Spleen (tissue), 11 donors: ENCODE measurements around the gene CEP131. TPM values are rescaled to one million over a fixed set of nuclear protein-coding genes. Genes with fewer than 3 reads are reported as not detected.
A peak's percentile ranks its signal among the peaks of the same experiment; 100 is the strongest.

ENCODE experiments used
- DNase-seq: peaks from one replicate; pipeline ENCODE4 v3.0.0-alpha.2; 2020
- H3K27ac ChIP-seq, 8 donors: fragments of 200-600 bp; sonication (generic) in 7 of 8; 1 replicate in 4 of 8; 2 replicates in 4 of 8; pipeline versions ENCODE4 v1.5.0 to v1.8.0; 2016 to 2021; ENCODE audit warnings: inconsistent platforms in 4 of 8, mild to moderate bottlenecking in 4 of 8, moderate library complexity in 1 of 8
- H3K27me3 ChIP-seq, 7 donors: fragments of 200-600 bp; sonication (generic) in 6 of 7; replicated peaks in 1 of 7; 1 replicate in 4 of 7; 2 replicates in 3 of 7; pipeline versions ENCODE4 v1.5.0 to v1.8.0; 2016 to 2021; ENCODE audit warnings: inconsistent platforms in 3 of 7, mild to moderate bottlenecking in 1 of 7
- H3K36me3 ChIP-seq, 6 donors: fragments of 200-600 bp; sonication (generic) in 5 of 6; 1 replicate in 4 of 6; 2 replicates in 2 of 6; pipeline versions ENCODE4 v1.5.0 to v1.8.0; 2016 to 2021; ENCODE audit warnings: inconsistent platforms in 2 of 6
- H3K4me1 ChIP-seq, 6 donors: fragments of 200-600 bp; sonication (generic) in 5 of 6; 1 replicate in 3 of 6; 2 replicates in 3 of 6; pipeline versions ENCODE4 v1.5.0 to v1.8.0; 2016 to 2021; ENCODE audit warnings: inconsistent platforms in 3 of 6
- H3K4me3 ChIP-seq, 8 donors: fragments of 200-600 bp; sonication (generic) in 7 of 8; 1 replicate in 4 of 8; 2 replicates in 4 of 8; pipeline versions ENCODE4 v1.5.0 to v1.8.0; 2016 to 2021; ENCODE audit warnings: inconsistent platforms in 4 of 8, mild to moderate bottlenecking in 4 of 8, moderate library complexity in 2 of 8
- H3K9me3 ChIP-seq, 8 donors: fragments of 200-600 bp; sonication (generic) in 7 of 8; 1 replicate in 4 of 8; 2 replicates in 4 of 8; pipeline versions ENCODE4 v1.5.0 to v1.8.0; 2016 to 2021; ENCODE audit warnings: inconsistent platforms in 4 of 8
- CTCF ChIP-seq, 11 experiments: fragments of 200-600 bp in 7 of 11; fragments of 450-650 bp in 4 of 11; sonication (generic) in 4 of 11; IDR thresholded peaks in 8 of 11; conservative IDR thresholded peaks in 3 of 11; 1 replicate in 7 of 11; 2 replicates in 4 of 11; pipeline versions ENCODE4 v1.4.0 to v1.8.0; 2016 to 2021; ENCODE audit warnings: antibody characterized with exemption in 11 of 11, inconsistent platforms in 4 of 11, mild to moderate bottlenecking in 1 of 11
- POLR2A ChIP-seq, 3 donors: fragments of 450-650 bp; IDR thresholded peaks; one replicate each; pipeline ENCODE4 v1.5.1; 2017; ENCODE audit warnings: antibody characterized with exemption in 3 of 3, mild to moderate bottlenecking in 1 of 3
- POLR2AphosphoS5 ChIP-seq, 3 donors: sonication (generic); formaldehyde crosslinking; IDR thresholded peaks; one replicate each; pipeline ENCODE4 v1.5.1; 2017; ENCODE audit warnings: antibody characterized with exemption in 3 of 3
- WGBS, 5 donors: extraction: QIAGEN DNeasy Blood & Tissue Kit in 3 of 5; methylation state at CpG; one replicate each; pipeline versions ENCODE4 v1.1.5 to v1.1.7; 2013 to 2018; 5-methylcytosine and 5-hydroxymethylcytosine counted together
- intact Hi-C: fragments of 100-400 bp; cut with DNase I; formaldehyde crosslinking; loops from one replicate; pipeline ENCODE4 v1.15.0; 2023; ENCODE audit warnings: low total_unique reads
- polyA plus RNA-seq, 3 donors: library from polyadenylated mRNA; stranded (reverse); fragments of 200-250 nt; gene quantifications; one replicate each; pipeline ENCODE4 v1.2.1, GENCODE V29; 2013
- total RNA-seq, 7 donors: library from RNA; depleted of rRNA in 3 of 7; stranded (reverse); fragments of >200 nt in 3 of 7; fragmentation: NEBNext Ultra II Directional in 4 of 7; extraction: Animal tissue kit (Norgen Biotek cat#: 25700) in 4 of 7; gene quantifications; one replicate each; pipeline versions ENCODE4 v1.1.0 to v1.2.1, GENCODE V29; 2016 to 2021
- donor health status: healthy with polysubstance abuse.
- donor health status: DM: no; HTN: no; CAD: no; lungs with moderate emphysema.
- donor health status: DM: no; HTN: no; CAD: no.
- donor health status: Bipolar disorder and iron deficiency.
- donor health status: healthy.
- donor health status: DM: no; HTN: no; CAD: no.
- donor health status: DM: yes; HTN: yes; CAD: no.

CEP131 gene
- total and polyA plus RNA-seq, 10 donors = 8.5 to 26.7 (median 13.3) TPM

GRCh38 chr17:81245665-81246342 is 23.0 kb upstream of the CEP131 start:
- 85 to 97% (median 88%) methylated on average over 19 to 37 of the region's 37 CpGs for WGBS, 5 donors
- no peaks in the 10 kb centered on the region for H3K9me3 ChIP-seq
- H3K27ac ChIP-seq = no peak overlapping the region
- no peak overlapping the region for H3K4me3 ChIP-seq
- DNase-seq = peak; percentile 75
- intact Hi-C loops = no loop called here
- peaks cover 0 to 45% (median 26%) of the 10 kb centered on the region in 6 donors for H3K4me1 ChIP-seq
- H3K36me3 ChIP-seq = peaks cover 0 to 71% (median 16%) of the 10 kb centered on the region in 6 donors
- no peak for TF ChIP-seq POLR2A (IDR thresholded peaks at IDR 0.05)
- TF ChIP-seq POLR2AphosphoS5 (IDR thresholded peaks at IDR 0.05) = peak in 1 of 3 donors; percentile 64
- H3K27me3 ChIP-seq = no peaks in the 10 kb centered on the region

- H3K27me3 ChIP-seq = no peaks in the 10 kb centered on the region
- no peak overlapping the region for H3K4me3 ChIP-seq
- DNase-seq = peak; percentile 70
- H3K36me3 ChIP-seq = peaks cover 0 to 64% (median 10%) of the 10 kb centered on the region in 6 donors
- intact Hi-C loops = no loop called here
- 64 to 82% (median 76%) methylated on average over 13 to 25 of the region's 25 CpGs for WGBS, 5 donors
- no peaks in the 10 kb centered on the region for H3K9me3 ChIP-seq
- H3K4me1 ChIP-seq = peaks cover 2 to 52% (median 33%) of the 10 kb centered on the region in 6 donors
- TF ChIP-seq POLR2A (IDR thresholded peaks at IDR 0.05) (no peak), POLR2AphosphoS5 (IDR thresholded peaks at IDR 0.05) (peak in 2 of 3 donors; percentile 25 to 65)
- H3K27ac ChIP-seq = no peak overlapping the region
These were observed 22.4 kb upstream of the CEP131 start for GRCh38 chr17:81245024-81245664.

- TF ChIP-seq POLR2A (IDR thresholded peaks at IDR 0.05) (no peak), CTCF (IDR thresholded peaks at IDR 0.05 in 8 of 11, conservative IDR thresholded peaks at IDR 0.05 in 3 of 11) (no peak), POLR2AphosphoS5 (IDR thresholded peaks at IDR 0.05) (peak; percentile 46 to 78 (median 63))
- intact Hi-C loops = loop anchor here (5.0 kb wide), 1 partner anchor 102 kb away; no protein-coding TSS in a partner anchor
- H3K4me1 ChIP-seq = peaks cover 7 to 58% (median 39%) of the 10 kb centered on the region in 6 donors
- no peaks in the 10 kb centered on the region for H3K27me3 ChIP-seq
- 69 to 86% (median 77%) methylated on average over 18 to 24 of the region's 24 CpGs for WGBS, 5 donors
- no peak overlapping the region for H3K27ac ChIP-seq
- peaks cover 0 to 58% (median 3%) of the 10 kb centered on the region in 6 donors for H3K36me3 ChIP-seq
- H3K4me3 ChIP-seq = no peak overlapping the region
- no peaks in the 10 kb centered on the region for H3K9me3 ChIP-seq
- DNase-seq = peak; percentile 73
These were observed 21.7 kb upstream of the CEP131 start for GRCh38 chr17:81244358-81245023.

- Histone ChIP-seq H3K9me3 (no peaks in the 10 kb centered on the region), H3K36me3 (peaks cover 0 to 48% (median 2%) of the 10 kb centered on the region in 6 donors), H3K4me3 (no peak overlapping the region), H3K4me1 (peaks cover 7 to 65% (median 42%) of the 10 kb centered on the region in 6 donors), H3K27ac (no peak overlapping the region), H3K27me3 (no peaks in the 10 kb centered on the region)
- no peak for DNase-seq
- WGBS, 5 donors = 75 to 86% (median 82%) methylated on average over 10 of the region's 10 CpGs
- intact Hi-C loops = loop anchor here (5.0 kb wide), 1 partner anchor 101 kb away; no protein-coding TSS in a partner anchor
- TF ChIP-seq POLR2A (IDR thresholded peaks at IDR 0.05) (no peak), POLR2AphosphoS5 (IDR thresholded peaks at IDR 0.05) (peak in 1 of 3 donors; percentile 53)
These were observed 20.5 kb upstream of the CEP131 start for GRCh38 chr17:81243333-81243664.

- no peak for DNase-seq
- H3K27me3 ChIP-seq = no peaks in the 10 kb centered on the region
- TF ChIP-seq POLR2A (IDR thresholded peaks at IDR 0.05) = no peak
- TF ChIP-seq POLR2AphosphoS5 (IDR thresholded peaks at IDR 0.05) = peak in 2 of 3 donors; percentile 28 to 45
- intact Hi-C loops = loop anchor here (5.0 kb wide), 1 partner anchor 100 kb away; no protein-coding TSS in a partner anchor
- no peak overlapping the region for H3K27ac ChIP-seq
- H3K4me1 ChIP-seq = peaks cover 13 to 71% (median 49%) of the 10 kb centered on the region in 6 donors
- 68 to 82% (median 80%) methylated on average over 27 to 33 of the region's 33 CpGs for WGBS, 5 donors
- no peak overlapping the region for H3K4me3 ChIP-seq
- peaks cover 0 to 44% (median 2%) of the 10 kb centered on the region in 6 donors for H3K36me3 ChIP-seq
- no peaks in the 10 kb centered on the region for H3K9me3 ChIP-seq
These were observed 19.9 kb upstream of the CEP131 start for GRCh38 chr17:81242421-81243332.
